HCT116 (cell line): ENCODE measurements around the gene CPS1. TPM values are rescaled to one million over a fixed set of nuclear protein-coding genes. Genes with fewer than 3 reads are reported as not detected.

Experiments
- ATAC-seq: fragments of 200-7000 bp; cut with Tn5 transposase; 2 replicates; pipeline ENCODE4 v1.9.1; 2020; ENCODE audit warnings: mild to moderate bottlenecking, moderate library complexity
- BruUV-seq: library from RNA; stranded (reverse); fragments of 400-500 nt; replicated peaks from 2 replicates; lab custom pipeline; 2021; lab: Mats Ljungman, UMichigan
- CTCF ChIA-PET: fragments of 300-600 bp; sonication (Branson Sonifier 250); formaldehyde crosslinking; loops from one replicate; lab custom pipeline; 2021; ENCODE audit warnings: antibody characterized with exemption; lab: Charles Lee
- POLR2A ChIA-PET: fragments of 300-600, 350-600 bp; sonication (Branson Sonifier 250); formaldehyde crosslinking; loops from one replicate; lab custom pipeline; 2021; ENCODE audit warnings: antibody characterized with exemption; lab: Charles Lee
- RAD21 ChIA-PET, 2 experiments: fragments of 300-600 bp; sonication (Branson Sonifier 250); formaldehyde crosslinking; loops; one replicate each; lab custom pipeline; 2023; ENCODE audit warnings: low total read pairs in 2 of 2; ENCODE audit not compliant: uncharacterized antibody in 2 of 2, unreplicated experiment in 2 of 2, low non-redundant PET in 1 of 2; lab: Charles Lee
- DNase-seq: peaks from one replicate; pipeline ENCODE4 v3.0.0-alpha.2; 2010; ENCODE audit warnings: low read depth, low spot score
- H2AFZ ChIP-seq: fragments of 200-600 bp; shearing (Covaris generic), sonication (generic); 2 replicates; pipeline ENCODE4 v1.6.1; 2017; ENCODE audit warnings: low read depth, mixed run types, mixed read lengths, antibody characterized with exemption, low read length; ENCODE audit not compliant: poor library complexity, severe bottlenecking
- H3K27ac ChIP-seq: 2 replicates; pipeline ENCODE4 v1.5.1; 2012; ENCODE audit warnings: low read depth, low read length
- H3K27me3 ChIP-seq: fragments of 200-600 bp; sonication (generic); 2 replicates; pipeline ENCODE4 v1.6.1; 2016; ENCODE audit warnings: mixed run types, low read length, mixed read lengths; ENCODE audit not compliant: insufficient read depth
- H3K36me3 ChIP-seq, 2 experiments: fragments of 200-500 bp in 1 of 2; fragments of 200-600 bp in 1 of 2; sonication (Bioruptor generic) in 1 of 2; sonication (generic) in 1 of 2; 2 replicates each; pipeline versions ENCODE4 v1.5.1 to v1.6.1; 2014 to 2016; ENCODE audit warnings: low read length in 2 of 2, inconsistent platforms in 1 of 2, mixed read lengths in 1 of 2, mixed run types in 1 of 2; ENCODE audit not compliant: insufficient read depth in 2 of 2, control insufficient read depth in 1 of 2
- H3K4me1 ChIP-seq, 2 experiments: fragments of 200-600 bp in 1 of 2; sonication (generic) in 1 of 2; 2 replicates each; pipeline versions ENCODE4 v1.5.1 to v1.6.1; 2012 to 2017; ENCODE audit warnings: low read length in 2 of 2, inconsistent platforms in 1 of 2, mild to moderate bottlenecking in 1 of 2, mixed read lengths in 1 of 2, mixed run types in 1 of 2, moderate library complexity in 1 of 2; ENCODE audit not compliant: insufficient read depth in 2 of 2, control insufficient read depth in 1 of 2
- H3K4me2 ChIP-seq: fragments of 200-600 bp; sonication (generic); 2 replicates; pipeline ENCODE4 v1.6.1; 2017; ENCODE audit warnings: mixed run types, low read length, mixed read lengths
- H3K4me3 ChIP-seq, 2 experiments: fragments of 200-600 bp in 1 of 2; sonication (generic) in 1 of 2; replicated peaks in 1 of 2; 2 replicates each; pipeline ENCODE4 v1.5.1; 2011 to 2016; ENCODE audit warnings: low read length in 2 of 2, control low read depth in 1 of 2, low read depth in 1 of 2, mild to moderate bottlenecking in 1 of 2, mixed read lengths in 1 of 2, mixed run types in 1 of 2
- H3K79me2 ChIP-seq: fragments of 200-600 bp; sonication (generic); 2 replicates; pipeline ENCODE4 v1.6.1; 2017; ENCODE audit warnings: mild to moderate bottlenecking, mixed run types, low read length, moderate library complexity, mixed read lengths; ENCODE audit not compliant: insufficient read depth
- H3K9ac ChIP-seq: fragments of 200-600 bp; sonication (generic); 2 replicates; pipeline ENCODE4 v1.6.1; 2016; ENCODE audit warnings: low read length, mixed read lengths
- H3K9me2 ChIP-seq: fragments of 200-600 bp; sonication (generic), shearing (Covaris generic); 2 replicates; pipeline ENCODE4 v1.6.1; 2017; ENCODE audit warnings: mixed run types, mild to moderate bottlenecking, moderate library complexity; ENCODE audit not compliant: insufficient read depth
- H3K9me3 ChIP-seq, 2 experiments: fragments of 200-500 bp in 1 of 2; fragments of 200-600 bp in 1 of 2; sonication (Bioruptor generic) in 1 of 2; sonication (generic) in 1 of 2; 2 replicates each; pipeline ENCODE4 v1.6.1; 2014 to 2017; ENCODE audit warnings: low read length in 2 of 2, mixed read lengths in 2 of 2, inconsistent platforms in 1 of 2, low read depth in 1 of 2, mild to moderate bottlenecking in 1 of 2, mixed run types in 1 of 2, moderate library complexity in 1 of 2; ENCODE audit not compliant: control insufficient read depth in 1 of 2, insufficient read depth in 1 of 2
- H4K20me1 ChIP-seq: fragments of 200-600 bp; sonication (generic), shearing (Covaris generic); 2 replicates; pipeline ENCODE4 v1.6.1; 2017; ENCODE audit warnings: mixed run types, mild to moderate bottlenecking, moderate library complexity; ENCODE audit not compliant: insufficient read depth
- CEBPB ChIP-seq: IDR thresholded peaks from 2 replicates; pipeline ENCODE4 v1.6.1; 2012; ENCODE audit warnings: low read depth
- CTCF ChIP-seq, 3 experiments: fragments of 200-600 bp in 1 of 3; sonication (generic) in 1 of 3; IDR thresholded peaks in 2 of 3; conservative IDR thresholded peaks in 1 of 3; 2 replicates each; pipeline ENCODE4 v1.5.1; 2012 to 2017; ENCODE audit warnings: low read depth in 2 of 3, low read length in 2 of 3, antibody characterized with exemption in 1 of 3, borderline replicate concordance in 1 of 3, control low read depth in 1 of 3, mild to moderate bottlenecking in 1 of 3, mixed read lengths in 1 of 3, mixed run types in 1 of 3, moderate library complexity in 1 of 3; ENCODE audit not compliant: insufficient read depth in 1 of 3
- EGR1 ChIP-seq: IDR thresholded peaks from 2 replicates; pipeline ENCODE4 v1.6.1; 2012; ENCODE audit warnings: low read depth
- EZH2 ChIP-seq: fragments of 200-600 bp; sonication (generic); IDR thresholded peaks from 2 replicates; pipeline ENCODE4 v1.6.1; 2017; ENCODE audit warnings: antibody characterized with exemption, mixed run types
- EZH2phosphoT487 ChIP-seq: fragments of 200-600 bp; IDR thresholded peaks from 2 replicates; pipeline ENCODE4 v1.6.1; 2018; ENCODE audit warnings: antibody characterized with exemption, borderline replicate concordance
- JUND ChIP-seq: IDR thresholded peaks from 2 replicates; pipeline ENCODE4 v1.6.1; 2012
- POLR2AphosphoS5 ChIP-seq: IDR thresholded peaks from 2 replicates; pipeline ENCODE4 v1.6.1; 2011; ENCODE audit warnings: mild to moderate bottlenecking, low read depth, low read length, moderate library complexity
- RAD21 ChIP-seq: IDR thresholded peaks from 2 replicates; pipeline ENCODE4 v1.6.1; 2012; ENCODE audit warnings: low read depth, mild to moderate bottlenecking
- SIN3A ChIP-seq: IDR thresholded peaks from 2 replicates; pipeline ENCODE4 v1.6.1; 2012; ENCODE audit warnings: low read depth
- SP1 ChIP-seq: IDR thresholded peaks from 2 replicates; pipeline ENCODE4 v1.6.1; 2012; ENCODE audit warnings: low read depth
- SRF ChIP-seq: IDR thresholded peaks from 2 replicates; pipeline ENCODE4 v1.6.1; 2012; ENCODE audit warnings: low read depth
- TCF7L2 ChIP-seq: IDR thresholded peaks from 2 replicates; pipeline ENCODE4 v1.7.0; 2011; ENCODE audit warnings: borderline replicate concordance, inconsistent platforms; ENCODE audit not compliant: insufficient read depth, insufficient read length; ENCODE audit errors: extremely low read depth
- YY1 ChIP-seq: IDR thresholded peaks from 2 replicates; pipeline ENCODE4 v1.6.1; 2011; ENCODE audit warnings: low read length, low read depth, moderate library complexity, mild to moderate bottlenecking; ENCODE audit not compliant: insufficient replicate concordance; ENCODE audit errors: extremely low read depth
- ZBTB33 ChIP-seq: IDR thresholded peaks from 2 replicates; pipeline ENCODE4 v1.6.1; 2011; ENCODE audit warnings: mild to moderate bottlenecking, low read length, moderate library complexity; ENCODE audit not compliant: insufficient replicate concordance; ENCODE audit errors: extremely low read depth
- ZFX ChIP-seq: fragments of 450-650 bp; IDR thresholded peaks from 2 replicates; pipeline ENCODE4 v1.6.1; 2017
- intact Hi-C: fragments of 100-400 bp; cut with micrococcal nuclease; formaldehyde crosslinking; loops from 2 replicates; pipeline ENCODE4 v1.10.0; 2022
- total RNA-seq: library from RNA; stranded (reverse); gene quantifications from one replicate; pipeline ENCODE4 v1.2.1, GENCODE V29; 2021; ENCODE audit not compliant: unreplicated experiment
- TF ChIP-seq, protein P1 (sequence below): IDR thresholded peaks from 2 replicates; pipeline ENCODE4 v1.6.1; 2012

The CPS1 gene
- total RNA-seq, 1 experiment from 2014 or later = 37.5 TPM

DNA sequence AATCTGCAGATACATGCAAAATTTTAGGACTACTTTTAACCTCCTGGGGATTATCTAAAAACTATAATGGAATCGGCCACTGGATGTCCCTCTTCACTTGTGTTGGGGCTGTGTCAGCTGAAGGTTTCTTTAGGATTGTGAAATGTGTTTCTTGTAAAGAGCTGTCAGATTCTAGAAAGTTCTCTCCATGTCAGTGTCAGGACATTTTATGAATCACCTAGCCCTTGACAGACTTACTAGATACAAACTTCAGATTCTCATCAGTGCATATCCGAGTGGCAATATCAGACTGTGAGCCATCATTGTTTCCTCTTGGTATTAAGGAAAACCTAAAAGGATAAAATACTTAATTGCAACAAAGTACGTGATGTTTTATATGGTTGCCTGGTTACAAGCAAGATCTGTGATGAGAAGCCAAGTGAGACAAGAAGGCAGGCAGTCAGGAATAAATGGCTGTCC is 107.3 kb downstream of the CPS1 start:
- ATAC-seq (no peak), DNase-seq (no peak)
- Histone ChIP-seq H3K36me3 (no peaks in the 10 kb centered on the region), H3K4me3 (no peak overlapping the region), H3K9me2 (no peaks in the 10 kb centered on the region), H3K79me2 (no peaks in the 10 kb centered on the region), H3K27ac (no peak overlapping the region), H3K4me1 (no peaks in the 10 kb centered on the region), H3K9me3 (peaks cover 0 to 13% of the 10 kb centered on the region in 2 experiments; a peak in 1 of 4 replicates), H3K9ac (no peak overlapping the region), H4K20me1 (no peaks in the 10 kb centered on the region), H3K4me2 (no peak overlapping the region), H3K27me3 (no peaks in the 10 kb centered on the region), H2AFZ (no peak overlapping the region)
- intact Hi-C loops = loop anchor here (5.0 kb wide), 1 partner anchor 374 kb away; no protein-coding TSS in a partner anchor
- RAD21 ChIA-PET = no interaction called here
- TF ChIP-seq, protein P1, sequence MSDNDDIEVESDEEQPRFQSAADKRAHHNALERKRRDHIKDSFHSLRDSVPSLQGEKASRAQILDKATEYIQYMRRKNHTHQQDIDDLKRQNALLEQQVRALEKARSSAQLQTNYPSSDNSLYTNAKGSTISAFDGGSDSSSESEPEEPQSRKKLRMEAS = no peak
- TF ChIP-seq RAD21 (peak; percentile 55), CTCF (IDR thresholded peaks at IDR 0.05 in 2 of 3, conservative IDR thresholded peaks at IDR 0.05 in 1 of 3; ENCODE audit: borderline replicate concordance in 1 of 3, insufficient read depth in 1 of 3, low read depth in 2 of 3, low read length in 2 of 3) (peak in 2 of 3 experiments; percentile 27 to 37; a peak in 3 of 6 replicates)
- no TSS peak for BruUV-seq
- CTCF ChIA-PET = no interaction called here
- POLR2A ChIA-PET = no interaction called here

DNA sequence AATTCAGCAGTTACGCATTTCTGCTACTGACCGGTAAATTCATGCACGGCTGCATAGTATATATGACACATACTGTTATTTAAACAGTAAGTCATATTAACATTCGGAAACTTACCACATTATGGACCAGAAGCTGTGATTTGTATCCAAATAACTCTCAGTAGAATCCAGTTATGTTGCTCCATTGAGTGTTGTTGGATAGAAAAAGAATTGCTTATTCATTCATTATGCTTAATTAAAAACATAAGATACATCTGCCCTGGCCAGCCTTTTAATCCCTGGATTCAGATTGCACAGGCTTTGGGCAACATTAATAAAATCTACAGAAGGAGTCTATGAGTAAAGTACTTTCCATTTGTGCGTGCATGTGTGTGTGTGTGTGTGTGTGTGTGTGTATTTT is 111.3 kb downstream of the CPS1 start:
- CTCF ChIA-PET = no interaction called here
- no peaks in the 10 kb centered on the region for H3K9me3 ChIP-seq
- no peak overlapping the region for H3K27ac ChIP-seq
- H3K27me3 ChIP-seq = no peaks in the 10 kb centered on the region
- no peak for ATAC-seq
- no peaks in the 10 kb centered on the region for H3K79me2 ChIP-seq
- POLR2A ChIA-PET = no interaction called here
- TF ChIP-seq EGR1 = no peak
- TF ChIP-seq, protein P1 = no peak
- TF ChIP-seq SP1 = no peak
- TF ChIP-seq TCF7L2 = no peak
- TF ChIP-seq SRF = no peak
- TF ChIP-seq ZBTB33 = no peak
- no peak for TF ChIP-seq POLR2AphosphoS5
- TF ChIP-seq EZH2phosphoT487 = no peak
- no peak for TF ChIP-seq RAD21
- TF ChIP-seq JUND = no peak
- TF ChIP-seq ZFX = no peak
- TF ChIP-seq SIN3A = no peak
- no peak for TF ChIP-seq CEBPB
- no peak for TF ChIP-seq EZH2
- no peak for TF ChIP-seq YY1
- no peak overlapping the region for H3K9ac ChIP-seq
- no peak overlapping the region for H3K4me3 ChIP-seq
- H3K4me1 ChIP-seq = no peaks in the 10 kb centered on the region
- H3K4me2 ChIP-seq = no peak overlapping the region
- H3K9me2 ChIP-seq = no peaks in the 10 kb centered on the region
- H2AFZ ChIP-seq = no peak overlapping the region
- H3K36me3 ChIP-seq = no peaks in the 10 kb centered on the region
- no TSS peak for BruUV-seq
- RAD21 ChIA-PET = no interaction called here
- DNase-seq = no peak
- H4K20me1 ChIP-seq = no peaks in the 10 kb centered on the region
- intact Hi-C loops = no loop called here
